Measurements from ENCODE around the gene CADPS2.

The CADPS2 gene

DNA sequence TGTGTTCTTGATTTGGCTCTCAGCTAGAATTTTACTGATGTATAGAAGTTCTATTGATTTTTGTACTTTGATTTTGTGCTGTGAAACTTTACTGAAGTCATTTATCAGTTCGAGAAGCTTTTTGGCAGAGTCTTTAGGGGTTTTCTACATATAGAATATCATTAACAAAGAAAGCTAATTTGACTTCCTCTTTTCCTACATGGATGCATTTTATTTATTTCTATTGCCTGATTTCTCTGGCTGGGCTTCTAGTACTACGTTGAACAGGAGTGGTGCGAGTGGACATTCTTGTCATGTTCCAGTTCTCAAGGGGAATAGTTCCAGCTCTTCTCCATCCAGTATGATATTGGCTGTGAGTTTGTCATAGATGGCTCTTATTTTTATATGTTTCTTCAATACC, 252.8 kb downstream of the CADPS2 start:
- H3K27me3 ChIP-seq, result no peaks in the 10 kb centered on the region
- no peak overlapping the region for H3K4me3 ChIP-seq (ENCODE audit: low read depth in 1 of 2, low read length in 1 of 2)
- H3K9me3 ChIP-seq, result no peaks in the 10 kb centered on the region
- no peak overlapping the region for H3K27ac ChIP-seq
- no peaks in the 10 kb centered on the region for H3K36me3 ChIP-seq
- TF ChIP-seq, protein P1, sequence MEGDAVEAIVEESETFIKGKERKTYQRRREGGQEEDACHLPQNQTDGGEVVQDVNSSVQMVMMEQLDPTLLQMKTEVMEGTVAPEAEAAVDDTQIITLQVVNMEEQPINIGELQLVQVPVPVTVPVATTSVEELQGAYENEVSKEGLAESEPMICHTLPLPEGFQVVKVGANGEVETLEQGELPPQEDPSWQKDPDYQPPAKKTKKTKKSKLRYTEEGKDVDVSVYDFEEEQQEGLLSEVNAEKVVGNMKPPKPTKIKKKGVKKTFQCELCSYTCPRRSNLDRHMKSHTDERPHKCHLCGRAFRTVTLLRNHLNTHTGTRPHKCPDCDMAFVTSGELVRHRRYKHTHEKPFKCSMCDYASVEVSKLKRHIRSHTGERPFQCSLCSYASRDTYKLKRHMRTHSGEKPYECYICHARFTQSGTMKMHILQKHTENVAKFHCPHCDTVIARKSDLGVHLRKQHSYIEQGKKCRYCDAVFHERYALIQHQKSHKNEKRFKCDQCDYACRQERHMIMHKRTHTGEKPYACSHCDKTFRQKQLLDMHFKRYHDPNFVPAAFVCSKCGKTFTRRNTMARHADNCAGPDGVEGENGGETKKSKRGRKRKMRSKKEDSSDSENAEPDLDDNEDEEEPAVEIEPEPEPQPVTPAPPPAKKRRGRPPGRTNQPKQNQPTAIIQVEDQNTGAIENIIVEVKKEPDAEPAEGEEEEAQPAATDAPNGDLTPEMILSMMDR (IDR thresholded peaks at IDR 0.05), result no peak
- H3K4me1 ChIP-seq (ENCODE audit: control insufficient read depth in 1 of 2, insufficient read depth in 1 of 2, low read depth in 1 of 2, low read length in 1 of 2), result no peaks in the 10 kb centered on the region

DNA sequence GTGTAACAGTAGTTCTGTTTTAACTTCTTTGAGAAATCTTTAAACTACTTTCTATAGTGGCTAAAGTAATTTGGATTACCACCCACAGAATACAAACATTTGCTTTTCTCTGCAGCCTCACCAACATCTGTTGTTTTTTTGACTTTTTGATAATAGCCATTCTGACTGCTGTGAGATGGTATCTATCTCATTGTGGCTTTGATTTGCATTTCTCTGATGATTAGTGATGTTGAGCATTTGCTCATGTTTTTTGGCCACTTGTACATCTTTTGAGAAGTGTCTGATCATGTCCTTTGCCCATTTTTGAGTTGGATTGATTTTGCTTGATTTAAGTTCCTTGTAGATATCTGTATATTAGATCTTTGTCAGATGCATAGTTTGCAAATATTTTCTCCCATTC, 254.0 kb downstream of the CADPS2 start:
- no peaks in the 10 kb centered on the region for H3K36me3 ChIP-seq
- no peak overlapping the region for H3K27ac ChIP-seq
- TF ChIP-seq, protein P1 (IDR thresholded peaks at IDR 0.05), result no peak
- H3K27me3 ChIP-seq, result no peaks in the 10 kb centered on the region
- H3K9me3 ChIP-seq, result no peaks in the 10 kb centered on the region
- H3K4me3 ChIP-seq (ENCODE audit: low read depth in 1 of 2, low read length in 1 of 2), result no peak overlapping the region
- no peaks in the 10 kb centered on the region for H3K4me1 ChIP-seq (ENCODE audit: control insufficient read depth in 1 of 2, insufficient read depth in 1 of 2, low read depth in 1 of 2, low read length in 1 of 2)

DNA sequence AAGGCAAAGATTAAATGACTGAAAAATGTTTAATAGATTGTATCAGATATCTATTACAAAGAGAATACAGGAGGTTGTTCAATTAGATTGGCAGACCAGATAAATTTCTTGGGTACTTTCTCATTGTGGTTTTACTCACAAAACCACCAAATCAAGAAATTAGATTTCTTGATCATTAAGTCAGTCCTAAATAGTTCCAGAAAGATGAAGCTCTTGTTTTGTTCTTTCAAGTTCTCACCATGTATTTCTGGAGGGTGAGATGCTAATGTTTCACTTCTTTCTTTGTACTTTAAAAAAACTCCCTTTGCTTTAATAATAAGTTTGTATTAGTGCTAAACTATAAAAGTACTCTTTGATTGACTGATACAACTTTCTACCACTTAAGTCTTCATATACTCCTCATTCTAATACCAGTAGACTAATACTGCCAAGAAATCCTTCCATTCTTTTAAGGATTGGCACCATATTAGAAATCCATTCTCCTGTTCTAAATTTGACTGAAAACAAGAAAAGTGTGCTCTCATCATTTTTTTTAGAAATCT, 256.8 kb downstream of the CADPS2 start:
- H3K4me3 ChIP-seq (ENCODE audit: low read depth in 1 of 2, low read length in 1 of 2), result no peak overlapping the region
- H3K36me3 ChIP-seq, result no peaks in the 10 kb centered on the region
- no peaks in the 10 kb centered on the region for H3K27me3 ChIP-seq
- TF ChIP-seq, protein P1 (IDR thresholded peaks at IDR 0.05), result no peak
- H3K9me3 ChIP-seq, result no peaks in the 10 kb centered on the region
- no peak overlapping the region for H3K27ac ChIP-seq
- H3K4me1 ChIP-seq (ENCODE audit: control insufficient read depth in 1 of 2, insufficient read depth in 1 of 2, low read depth in 1 of 2, low read length in 1 of 2), result no peaks in the 10 kb centered on the region

DNA sequence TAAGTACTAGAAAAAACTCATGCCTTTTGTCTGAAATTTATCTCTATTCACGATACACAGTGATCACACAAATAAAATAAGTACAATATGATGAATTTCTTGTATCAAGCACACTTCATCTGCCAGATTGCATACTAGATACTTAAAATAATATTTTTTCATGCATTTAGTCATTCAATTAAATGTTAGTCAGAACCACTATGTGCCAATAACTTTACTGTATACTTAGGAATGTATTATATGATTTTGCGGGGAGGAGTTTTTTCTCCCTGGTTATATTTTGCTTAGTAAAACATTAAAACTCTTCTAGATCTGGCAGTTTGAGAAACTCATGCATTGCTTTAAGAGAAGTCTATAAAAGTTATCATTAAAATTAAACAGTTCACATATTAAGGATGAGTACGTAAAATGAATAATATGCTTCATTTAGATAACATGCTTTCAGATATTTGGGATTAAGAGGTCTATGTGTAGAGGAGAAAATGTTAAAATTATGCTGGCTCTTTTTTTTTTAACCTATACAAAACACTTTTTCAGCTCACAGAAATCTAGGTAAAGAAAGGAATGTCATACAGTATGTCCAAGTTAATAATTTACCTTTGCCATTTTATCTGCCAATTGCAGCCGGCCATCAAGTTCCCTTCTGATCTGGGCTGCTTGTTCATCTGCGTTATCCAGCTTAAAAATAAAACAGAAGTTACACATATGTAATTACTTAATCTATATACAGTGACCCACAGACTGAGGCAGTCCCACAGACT, 257.4 kb downstream of the CADPS2 start:
- no peak overlapping the region for H3K27ac ChIP-seq
- no peak overlapping the region for H3K4me3 ChIP-seq (ENCODE audit: low read depth in 1 of 2, low read length in 1 of 2)
- no peaks in the 10 kb centered on the region for H3K4me1 ChIP-seq (ENCODE audit: control insufficient read depth in 1 of 2, insufficient read depth in 1 of 2, low read depth in 1 of 2, low read length in 1 of 2)
- TF ChIP-seq, protein P1 (IDR thresholded peaks at IDR 0.05), result no peak
- no peaks in the 10 kb centered on the region for H3K27me3 ChIP-seq
- H3K36me3 ChIP-seq, result no peaks in the 10 kb centered on the region
- no peaks in the 10 kb centered on the region for H3K9me3 ChIP-seq

DNA sequence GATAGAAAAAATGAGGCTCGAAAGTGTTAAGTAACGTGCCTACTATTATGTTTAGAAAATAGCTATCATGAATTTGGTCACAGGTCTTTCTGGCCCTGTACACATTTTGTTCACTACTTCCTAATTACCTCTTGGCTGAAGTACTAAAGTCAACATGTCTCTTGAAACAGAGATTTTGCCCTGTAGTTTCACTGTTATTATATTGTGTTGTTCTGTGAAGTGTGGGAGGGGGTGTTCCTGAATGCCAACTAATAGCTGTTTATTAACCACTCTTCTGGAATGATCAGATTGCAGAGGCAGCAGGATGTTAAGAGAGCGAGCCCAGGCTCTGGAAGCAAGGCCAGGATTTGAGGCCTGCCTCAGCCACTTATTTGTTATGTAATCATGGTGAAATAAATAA, 259.5 kb downstream of the CADPS2 start:
- no peak overlapping the region for H3K27ac ChIP-seq

More for the DNA sequence above, 259.5 kb downstream of the CADPS2 start:
- TF ChIP-seq, protein P1 (IDR thresholded peaks at IDR 0.05), result no peak
- Histone ChIP-seq H3K36me3 (no peaks in the 10 kb centered on the region), H3K4me1 (ENCODE audit: control insufficient read depth in 1 of 2, insufficient read depth in 1 of 2, low read depth in 1 of 2, low read length in 1 of 2) (no peaks in the 10 kb centered on the region), H3K9me3 (no peaks in the 10 kb centered on the region), H3K27me3 (no peaks in the 10 kb centered on the region), H3K4me3 (ENCODE audit: low read depth in 1 of 2, low read length in 1 of 2) (no peak overlapping the region)
